ENCODE measurements around the gene COA8. TPM values are rescaled to one million over a fixed set of nuclear protein-coding genes. Genes with fewer than 3 reads are reported as not detected.

COA8 gene
- total RNA-seq, 1 experiment from 2014 or later: 62.3 TPM

- H4K20me1 ChIP-seq (ENCODE audit: low read length): peaks cover 7% of the 10 kb centered on the region; the same call in 1 of the 2 replicates
- no peak overlapping the region for H3K27ac ChIP-seq (ENCODE audit: low read length)
- no TSS peak for BruUV-seq (replicated peaks)
These were observed 46.2 kb upstream of the COA8 start for GRCh38 chr14:103516426-103517173.

GRCh38 chr14:103517174-103517566, 45.6 kb upstream of the COA8 start:
- Histone ChIP-seq H3K4me1 (ENCODE audit: insufficient read depth, low read length) (peaks cover 9% of the 10 kb centered on the region), H4K20me1 (ENCODE audit: low read length) (peaks cover 7% of the 10 kb centered on the region; the same call in 1 of the 2 replicates), H2AFZ (ENCODE audit: low read length) (no peak overlapping the region), H3K36me3 (ENCODE audit: low read depth, low read length) (no peaks in the 10 kb centered on the region), H3K4me3 (ENCODE audit: low read length) (no peak overlapping the region), H3K9ac (ENCODE audit: low read length) (no peak overlapping the region), H3K27me3 (ENCODE audit: low read length) (no peaks in the 10 kb centered on the region), H3K4me2 (ENCODE audit: low read length) (no peak overlapping the region), H3F3A (ENCODE audit: low read length, unreplicated experiment) (no peaks in the 10 kb centered on the region), H3K9me2 (replicated peaks; ENCODE audit: low read length) (no peaks in the 10 kb centered on the region), H3K27ac (ENCODE audit: low read length) (no peak overlapping the region), H3K79me2 (ENCODE audit: low read length) (0 out of 2 replicates have a peak, but pooled peaks cover 3% of the 10 kb centered on the region), H3K9me3 (ENCODE audit: low read length) (no peaks in the 10 kb centered on the region)
- ATAC-seq (no peak), DNase-seq (no peak)
- ChIA-PET POLR2A (ENCODE audit: unreplicated experiment) (no interaction called here), CTCF (no interaction called here)
- intact Hi-C loops (cut with micrococcal nuclease): no loop called here
- TF ChIP-seq CTCF (conservative IDR thresholded peaks at IDR 0.05; ENCODE audit: low read depth, low read length) (no peak), EZH2 (IDR thresholded peaks at IDR 0.05; ENCODE audit: low read length, unreplicated experiment) (no peak), EZH2phosphoT487 (IDR thresholded peaks at IDR 0.05; ENCODE audit: borderline replicate concordance, low read length) (no peak)
- no TSS peak for BruUV-seq (replicated peaks)

More at GRCh38 chr14:103516426-103517173, 46.2 kb upstream of the COA8 start:
- intact Hi-C loops (cut with micrococcal nuclease): no loop called here
- H3K4me2 ChIP-seq (ENCODE audit: low read length): no peak overlapping the region
- no peaks in the 10 kb centered on the region for H3K9me2 ChIP-seq (replicated peaks; ENCODE audit: low read length)
- H3K79me2 ChIP-seq (ENCODE audit: low read length): no peaks in the 10 kb centered on the region
- ChIA-PET POLR2A (ENCODE audit: unreplicated experiment) (interaction anchor here (0.7 kb wide), 1 partner anchor 368 kb away, joined by 3 read pairs; no protein-coding TSS in a partner anchor), CTCF (no interaction called here)
- H3K36me3 ChIP-seq (ENCODE audit: low read depth, low read length): no peaks in the 10 kb centered on the region
- DNase-seq (no peak), ATAC-seq (no peak)
- H3F3A ChIP-seq (ENCODE audit: low read length, unreplicated experiment): no peaks in the 10 kb centered on the region
- H2AFZ ChIP-seq (ENCODE audit: low read length): no peak overlapping the region
- no peak overlapping the region for H3K4me3 ChIP-seq (ENCODE audit: low read length)
- peaks cover 9% of the 10 kb centered on the region for H3K4me1 ChIP-seq (ENCODE audit: insufficient read depth, low read length)
- no peak overlapping the region for H3K9ac ChIP-seq (ENCODE audit: low read length)
- no peaks in the 10 kb centered on the region for H3K27me3 ChIP-seq (ENCODE audit: low read length)
- no peaks in the 10 kb centered on the region for H3K9me3 ChIP-seq (ENCODE audit: low read length)
- TF ChIP-seq EZH2 (IDR thresholded peaks at IDR 0.05; ENCODE audit: low read length, unreplicated experiment) (no peak), EZH2phosphoT487 (IDR thresholded peaks at IDR 0.05; ENCODE audit: borderline replicate concordance, low read length) (no peak)

- Histone ChIP-seq H2AFZ (ENCODE audit: low read length) (no peak overlapping the region), H3K4me2 (ENCODE audit: low read length) (no peak overlapping the region), H3K27me3 (ENCODE audit: low read length) (no peaks in the 10 kb centered on the region), H3K9ac (ENCODE audit: low read length) (no peak overlapping the region), H3K4me1 (ENCODE audit: insufficient read depth, low read length) (peaks cover 9% of the 10 kb centered on the region), H3K27ac (ENCODE audit: low read length) (no peak overlapping the region), H3K4me3 (ENCODE audit: low read length) (no peak overlapping the region), H3K79me2 (ENCODE audit: low read length) (0 out of 2 replicates have a peak, but pooled peaks cover 4% of the 10 kb centered on the region), H4K20me1 (ENCODE audit: low read length) (peaks cover 7% of the 10 kb centered on the region; the same call in 1 of the 2 replicates), H3F3A (ENCODE audit: low read length, unreplicated experiment) (no peaks in the 10 kb centered on the region), H3K36me3 (ENCODE audit: low read depth, low read length) (no peaks in the 10 kb centered on the region), H3K9me2 (replicated peaks; ENCODE audit: low read length) (no peaks in the 10 kb centered on the region), H3K9me3 (ENCODE audit: low read length) (no peaks in the 10 kb centered on the region)
- DNase-seq: no peak
- CTCF ChIA-PET: interaction anchor here (1.5 to 2.0 kb wide), 3 partner anchors 23 to 34 kb away, joined by 4 to 7 read pairs (median 5); no protein-coding TSS in a partner anchor
- intact Hi-C loops (cut with micrococcal nuclease): no loop called here
- no peak for ATAC-seq
- POLR2A ChIA-PET (ENCODE audit: unreplicated experiment): no interaction called here
- no TSS peak for BruUV-seq (replicated peaks)
- no peak for TF ChIP-seq EZH2phosphoT487 (IDR thresholded peaks at IDR 0.05; ENCODE audit: borderline replicate concordance, low read length)
- no peak for TF ChIP-seq CTCF (conservative IDR thresholded peaks at IDR 0.05; ENCODE audit: low read depth, low read length)
- no peak for TF ChIP-seq EZH2 (IDR thresholded peaks at IDR 0.05; ENCODE audit: low read length, unreplicated experiment)
These were observed 44.9 kb upstream of the COA8 start for GRCh38 chr14:103517721-103518421.

Data from PC-3 (cell line).